Caco-2 (cell line): ENCODE results near the gene FBXL15. TPM values are rescaled to one million over a fixed set of nuclear protein-coding genes. Genes with fewer than 3 reads are reported as not detected.

Experiments
- BruUV-seq: library from RNA; stranded (reverse); fragments of 400-500 nt; replicated peaks from 2 replicates; lab custom pipeline; 2021; lab: Mats Ljungman, UMichigan
- CTCF ChIA-PET: fragments of 300-600 bp; sonication (Branson Sonifier 250); formaldehyde crosslinking; loops from one replicate; lab custom pipeline; 2022; ENCODE audit warnings: antibody characterized with exemption; lab: Charles Lee
- POLR2A ChIA-PET: fragments of 300-600 bp; sonication (Branson Sonifier 250); formaldehyde crosslinking; loops from one replicate; lab custom pipeline; 2022; ENCODE audit warnings: antibody characterized with exemption; lab: Charles Lee
- DNase-seq, 2 experiments: peaks; one replicate each; pipeline versions ENCODE4 v3.0.0 to v3.0.0-alpha.2; 2020 to 2022
- H3K27me3 ChIP-seq: replicated peaks from 2 replicates; pipeline ENCODE4 v1.6.0; 2011; ENCODE audit warnings: low read length; ENCODE audit not compliant: control insufficient read depth, insufficient read depth
- H3K36me3 ChIP-seq: 2 replicates; pipeline ENCODE4 v1.5.1; 2011; ENCODE audit warnings: low read length; ENCODE audit not compliant: control insufficient read depth, insufficient read depth
- H3K4me1 ChIP-seq: fragments of 250-450 bp; sonication (Bioruptor Pico); 2 replicates; pipeline ENCODE4 v1.5.1; 2020; ENCODE audit warnings: mild to moderate bottlenecking
- H3K4me3 ChIP-seq: 2 replicates; pipeline ENCODE4 v1.5.1; 2011; ENCODE audit warnings: low read depth, mild to moderate bottlenecking, control low read depth, low read length
- H3K9me3 ChIP-seq: fragments of 250-450 bp; sonication (Bioruptor Pico); 2 replicates; pipeline ENCODE4 v1.5.1; 2020; ENCODE audit warnings: mild to moderate bottlenecking, moderate library complexity
- H3K27ac Mint-ChIP-seq: one replicate; pipeline ENCODE4 v1.8.0; 2022; ENCODE audit warnings: mixed read lengths; ENCODE audit not compliant: unreplicated experiment
- H3K27me3 Mint-ChIP-seq: one replicate; pipeline ENCODE4 v1.8.0; 2022; ENCODE audit warnings: mixed read lengths; ENCODE audit not compliant: insufficient read depth, unreplicated experiment
- H3K36me3 Mint-ChIP-seq: one replicate; pipeline ENCODE4 v1.8.0; 2022; ENCODE audit warnings: mild to moderate bottlenecking, mixed read lengths; ENCODE audit not compliant: insufficient read depth, unreplicated experiment
- H3K4me1 Mint-ChIP-seq: one replicate; pipeline ENCODE4 v1.8.0; 2022; ENCODE audit warnings: low read depth, mixed read lengths; ENCODE audit not compliant: unreplicated experiment
- H3K4me3 Mint-ChIP-seq: one replicate; pipeline ENCODE4 v1.8.0; 2022; ENCODE audit warnings: mild to moderate bottlenecking, moderate library complexity, mixed read lengths; ENCODE audit not compliant: unreplicated experiment
- H3K9me3 Mint-ChIP-seq: one replicate; pipeline ENCODE4 v1.8.0; 2022; ENCODE audit warnings: mixed read lengths; ENCODE audit not compliant: unreplicated experiment
- CTCF ChIP-seq, 2 experiments: fragments of 200-600 bp in 1 of 2; IDR thresholded peaks; 1 replicate in 1 of 2; 2 replicates in 1 of 2; pipeline versions ENCODE4 v1.5.1 to v1.8.0; 2011 to 2022; ENCODE audit warnings: antibody characterized with exemption in 1 of 2, control low read depth in 1 of 2, inconsistent platforms in 1 of 2, low read depth in 1 of 2, low read length in 1 of 2, mild to moderate bottlenecking in 1 of 2, moderate library complexity in 1 of 2; ENCODE audit not compliant: insufficient read depth in 1 of 2, severe bottlenecking in 1 of 2, unreplicated experiment in 1 of 2
- intact Hi-C: fragments of 100-400 bp; cut with micrococcal nuclease; formaldehyde crosslinking; loops from one replicate; pipeline ENCODE4 v1.10.0; 2022; ENCODE audit not compliant: unreplicated experiment
- total RNA-seq: library from RNA; stranded (reverse); gene quantifications from 2 replicates; pipeline ENCODE4 v1.2.3, GENCODE V29; 2022

FBXL15 gene
- total RNA-seq, 1 experiment from 2014 or later: 7.9 TPM

GRCh38 chr10:102394801-102395399, 25.7 kb upstream of the FBXL15 start:
- H3K36me3 ChIP-seq: no peaks in the 10 kb centered on the region
- TSS peak; percentile 12 for BruUV-seq
- no peak for TF ChIP-seq CTCF (IDR thresholded peaks at IDR 0.05; ENCODE audit: insufficient read depth in 1 of 2, low read depth in 1 of 2, low read length in 1 of 2, severe bottlenecking in 1 of 2, unreplicated experiment in 1 of 2)
- peak overlapping the region; percentile 90 for H3K4me3 Mint-ChIP-seq
- peak overlapping the region; percentile 90 for H3K27ac Mint-ChIP-seq
- peaks cover 22% of the 10 kb centered on the region for H3K36me3 Mint-ChIP-seq
- no peaks in the 10 kb centered on the region for H3K9me3 Mint-ChIP-seq
- peaks cover 10% of the 10 kb centered on the region for H3K4me1 Mint-ChIP-seq
- H3K4me1 ChIP-seq: peaks cover 17% of the 10 kb centered on the region
- CTCF ChIA-PET: interaction anchor here (0.6 to 3.7 kb wide), 14 partner anchors 9 to 225 kb away, joined by 3 to 28 read pairs (median 4); partner anchors contain the start of genes ACTR1A, CUEDC2, FBXL15 and GBF1
- H3K27me3 Mint-ChIP-seq: no peaks in the 10 kb centered on the region
- H3K27me3 ChIP-seq: no peaks in the 10 kb centered on the region
- DNase-seq: no peak
- POLR2A ChIA-PET: interaction anchor here (1.0 kb wide), 2 partner anchors 12 to 37 kb away, joined by 5 to 6 read pairs; partner anchors contain the start of gene CUEDC2
- intact Hi-C loops: loop anchor here (1.0 to 2.0 kb wide), 6 partner anchors 27 to 189 kb away; no protein-coding TSS in a partner anchor
- no peaks in the 10 kb centered on the region for H3K9me3 ChIP-seq
- H3K4me3 ChIP-seq: peak overlapping the region; percentile 75

- intact Hi-C loops: loop anchor here (2.0 kb wide), 1 partner anchor 165 kb away; no protein-coding TSS in a partner anchor
- H3K4me3 Mint-ChIP-seq: peak within 1 kb of the TSS; percentile 90
- ChIA-PET CTCF (interaction anchor here (0.6 to 3.7 kb wide), 19 partner anchors 8 to 385 kb away, joined by 3 to 28 read pairs (median 4); partner anchors contain the start of genes FBXL15, GBF1, PITX3 and SUFU), POLR2A (interaction anchor here (0.6 to 1.1 kb wide), 5 partner anchors 9 to 166 kb away, joined by 3 to 6 read pairs (median 4); partner anchors contain the start of genes ACTR1A and CUEDC2)
- H3K27ac Mint-ChIP-seq: peak within 1 kb of the TSS; percentile 90
- Histone ChIP-seq H3K9me3 (no peaks in the 10 kb centered on the region), H3K4me3 (peak within 1 kb of the TSS; percentile 75), H3K27me3 (no peaks in the 10 kb centered on the region), H3K36me3 (no peaks in the 10 kb centered on the region), H3K4me1 (peaks cover 20% of the 10 kb centered on the region)
- no peak for TF ChIP-seq CTCF (IDR thresholded peaks at IDR 0.05; ENCODE audit: insufficient read depth in 1 of 2, low read depth in 1 of 2, low read length in 1 of 2, severe bottlenecking in 1 of 2, unreplicated experiment in 1 of 2)
- peaks cover 9% of the 10 kb centered on the region for H3K4me1 Mint-ChIP-seq
- TSS peak; percentile 43 for BruUV-seq
- peaks cover 22% of the 10 kb centered on the region for H3K36me3 Mint-ChIP-seq
- H3K9me3 Mint-ChIP-seq: no peaks in the 10 kb centered on the region
- H3K27me3 Mint-ChIP-seq: no peaks in the 10 kb centered on the region
- peak; percentile 87 to 92 for DNase-seq
Measured at GRCh38 chr10:102395400-102396316, 25.0 kb upstream of the FBXL15 start, which contains the start of gene NFKB2. Gene NFKB2, plus strand, starts transcription at chr10:102395705. Its CDS starts 255 bp downstream, at chr10:102395960.

- Mint-ChIP-seq H3K27me3 (no peaks in the 10 kb centered on the region), H3K9me3 (no peaks in the 10 kb centered on the region), H3K4me3 (peak overlapping the region; percentile 90), H3K36me3 (peaks cover 22% of the 10 kb centered on the region), H3K4me1 (peaks cover 10% of the 10 kb centered on the region), H3K27ac (peak overlapping the region; percentile 90)
- Histone ChIP-seq H3K9me3 (no peaks in the 10 kb centered on the region), H3K4me3 (peak overlapping the region; percentile 75), H3K4me1 (peaks cover 22% of the 10 kb centered on the region), H3K27me3 (no peaks in the 10 kb centered on the region), H3K36me3 (no peaks in the 10 kb centered on the region)
- ChIA-PET CTCF (interaction anchor here (0.7 to 3.7 kb wide), 7 partner anchors 13 to 188 kb away, joined by 3 to 28 read pairs (median 4); partner anchors contain the start of genes FBXL15, PITX3 and SUFU), POLR2A (interaction anchor here (0.6 to 1.1 kb wide), 2 partner anchors 9 to 27 kb away, joined by 3 read pairs; no protein-coding TSS in a partner anchor)
- BruUV-seq: no TSS peak
- no peak for TF ChIP-seq CTCF (IDR thresholded peaks at IDR 0.05; ENCODE audit: insufficient read depth in 1 of 2, low read depth in 1 of 2, low read length in 1 of 2, severe bottlenecking in 1 of 2, unreplicated experiment in 1 of 2)
- DNase-seq: no peak
- intact Hi-C loops: no loop called here
Measured at GRCh38 chr10:102396317-102396650, 24.4 kb upstream of the FBXL15 start.
